GM12892 (cell line): ENCODE data around the gene NAPEPLD.

ENCODE experiments used
- POLR2AphosphoS5 ChIP-seq: IDR thresholded peaks from 2 replicates; pipeline ENCODE4 v1.6.1; 2011; ENCODE audit warnings: low read depth, low read length, control low read depth
- TAF1 ChIP-seq: IDR thresholded peaks from 2 replicates; pipeline ENCODE4 v1.6.1; 2011; ENCODE audit warnings: low read depth, mild to moderate bottlenecking, control low read depth, low read length, borderline replicate concordance

GRCh38 chr7:103143868-103144267, 5.0 kb downstream of the NAPEPLD start:
- TF ChIP-seq POLR2AphosphoS5 (no peak), TAF1 (no peak)
